ENCODE results near the gene SCNN1G.
"Not testable (repeated sequence)": the region's sequence is repeated elsewhere in the genome, so short reads cannot be mapped to it uniquely, and the experiment has no call there.

The SCNN1G gene, protein sequence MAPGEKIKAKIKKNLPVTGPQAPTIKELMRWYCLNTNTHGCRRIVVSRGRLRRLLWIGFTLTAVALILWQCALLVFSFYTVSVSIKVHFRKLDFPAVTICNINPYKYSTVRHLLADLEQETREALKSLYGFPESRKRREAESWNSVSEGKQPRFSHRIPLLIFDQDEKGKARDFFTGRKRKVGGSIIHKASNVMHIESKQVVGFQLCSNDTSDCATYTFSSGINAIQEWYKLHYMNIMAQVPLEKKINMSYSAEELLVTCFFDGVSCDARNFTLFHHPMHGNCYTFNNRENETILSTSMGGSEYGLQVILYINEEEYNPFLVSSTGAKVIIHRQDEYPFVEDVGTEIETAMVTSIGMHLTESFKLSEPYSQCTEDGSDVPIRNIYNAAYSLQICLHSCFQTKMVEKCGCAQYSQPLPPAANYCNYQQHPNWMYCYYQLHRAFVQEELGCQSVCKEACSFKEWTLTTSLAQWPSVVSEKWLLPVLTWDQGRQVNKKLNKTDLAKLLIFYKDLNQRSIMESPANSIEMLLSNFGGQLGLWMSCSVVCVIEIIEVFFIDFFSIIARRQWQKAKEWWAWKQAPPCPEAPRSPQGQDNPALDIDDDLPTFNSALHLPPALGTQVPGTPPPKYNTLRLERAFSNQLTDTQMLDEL

DNA sequence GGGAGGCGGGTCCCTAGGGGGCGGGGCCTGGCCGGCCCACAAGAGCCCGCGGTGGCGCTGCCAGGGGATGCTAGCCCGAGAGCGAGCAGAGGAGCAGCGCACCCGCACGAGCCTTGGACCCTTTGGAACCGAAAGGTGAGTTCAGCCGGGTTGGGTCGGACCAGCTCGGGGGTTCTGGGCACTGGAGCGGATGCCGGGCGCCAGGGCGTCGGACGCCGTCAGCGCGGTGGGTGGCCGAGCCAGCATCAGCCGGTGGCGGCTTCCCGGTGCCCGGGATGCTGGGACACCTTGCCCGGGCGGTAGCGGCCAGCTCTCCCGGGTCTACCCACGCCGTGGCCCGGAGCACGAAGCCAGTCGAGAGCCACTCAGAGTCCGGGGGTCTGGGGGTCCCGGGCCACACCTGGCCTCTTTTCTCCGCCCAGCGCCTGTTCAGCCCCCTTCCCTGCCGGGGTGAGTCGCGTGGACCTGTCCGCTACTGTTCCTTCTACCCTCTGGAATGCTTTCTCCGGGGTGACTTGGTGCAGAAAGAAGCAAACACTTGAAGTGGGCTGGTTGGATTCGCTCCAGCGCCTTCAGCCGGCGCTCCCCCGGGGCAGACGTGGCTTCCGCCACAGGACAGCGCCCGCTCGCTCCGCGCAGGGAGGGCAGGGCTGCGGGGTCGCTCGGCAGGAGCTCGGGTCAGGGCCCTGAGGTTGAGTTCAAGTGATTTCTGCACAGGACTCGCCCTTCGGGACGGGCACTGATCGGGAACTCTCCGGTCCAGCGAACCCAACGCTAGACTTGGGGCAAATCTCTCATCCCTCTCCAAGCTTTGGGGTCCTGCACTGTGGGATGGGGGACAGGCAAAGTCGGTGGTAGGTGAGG lies at the start of gene SCNN1G:
SCNN1G (plus strand) TSS at position 67 of the 864 bp plus-strand sequence. CDS start 3,527 bp downstream, outside the sequence.
- DNase-seq: no peak

GRCh38 chr16:23132775-23133463 lies 49.6 kb upstream of the SCNN1G start:
- DNase-seq: no peak

- no peak for DNase-seq
Measured at GRCh38 chr16:23134274-23134673, 48.3 kb upstream of the SCNN1G start.

- no peak for DNase-seq
Measured at GRCh38 chr16:23137256-23137655, 45.3 kb upstream of the SCNN1G start.

DNA sequence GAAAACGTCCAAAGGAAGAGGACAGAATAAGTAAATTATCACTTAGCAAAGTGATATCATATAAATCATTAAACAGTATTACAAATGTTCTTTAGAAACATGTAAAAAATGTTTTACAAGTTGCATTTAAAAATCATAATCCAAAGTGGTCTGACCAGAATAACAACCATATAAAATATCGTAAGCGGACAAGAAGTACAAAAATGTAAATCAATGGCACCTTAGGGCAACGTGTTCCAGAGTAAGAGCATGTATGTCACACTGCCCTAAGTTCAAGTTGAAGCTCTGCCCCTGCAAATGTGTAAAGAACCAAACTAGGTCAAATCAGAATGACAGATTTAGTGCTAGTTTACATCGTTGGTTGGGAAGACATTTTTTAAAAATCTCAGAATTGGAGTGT lies 44.7 kb upstream of the SCNN1G start:
- no peak for DNase-seq

DNA sequence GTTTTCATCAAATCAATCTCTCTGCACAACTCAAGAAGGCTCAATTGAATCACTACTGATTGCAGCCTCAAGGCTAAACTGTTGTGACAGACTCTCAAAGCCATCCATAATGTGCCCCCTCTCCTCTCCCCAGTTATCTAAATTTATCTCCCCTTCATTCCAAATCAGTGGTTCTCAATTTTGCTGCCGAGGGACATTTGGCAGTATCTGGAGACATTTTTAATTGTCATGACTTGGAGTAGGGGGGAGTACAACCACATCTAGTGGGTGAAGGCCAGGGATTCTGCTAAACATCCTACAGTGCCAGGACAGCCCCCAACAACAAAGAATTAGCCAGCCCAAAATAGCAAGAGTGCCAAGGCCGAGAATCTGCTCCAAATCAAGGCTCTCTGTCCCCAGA lies 42.4 kb upstream of the SCNN1G start:
- DNase-seq: no peak

DNA sequence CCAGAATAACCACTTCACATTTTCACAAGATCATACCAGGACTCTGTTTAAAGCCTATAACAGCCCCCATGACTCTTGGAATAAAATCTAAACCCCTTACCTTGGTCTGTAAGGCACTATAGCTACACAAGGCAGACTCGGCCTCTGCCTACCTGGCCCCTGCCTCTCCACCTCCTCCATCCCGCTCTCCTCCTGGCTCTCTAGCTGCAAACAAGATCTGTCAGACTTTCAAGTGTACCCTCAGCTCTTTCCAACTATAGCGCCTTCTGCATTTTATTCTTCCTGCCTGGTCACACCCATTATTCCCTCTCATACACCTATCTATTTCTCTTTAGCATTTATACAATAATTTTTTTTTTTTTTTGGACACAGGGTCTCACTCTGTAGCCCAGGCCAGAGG lies 41.5 kb upstream of the SCNN1G start:
- DNase-seq: no peak

DNA sequence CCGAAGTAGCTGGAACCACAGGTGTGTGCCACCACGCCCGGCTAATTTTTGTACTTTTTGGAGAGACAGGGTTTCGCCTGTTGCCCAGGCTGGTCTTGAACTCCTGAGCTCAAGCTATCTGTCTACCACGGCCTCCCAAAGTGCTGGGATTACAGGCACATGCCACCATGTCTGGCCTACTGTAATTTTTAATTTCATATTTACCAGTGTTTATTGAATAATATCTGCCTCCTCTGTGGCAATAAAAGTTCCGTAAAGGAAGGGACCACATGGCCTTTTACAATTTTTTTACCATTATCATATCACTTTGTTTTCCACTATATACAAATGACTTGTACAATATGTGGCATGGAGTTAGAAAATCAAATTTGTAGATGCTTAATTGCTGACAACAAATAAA lies 41.0 kb upstream of the SCNN1G start:
- no peak for DNase-seq

DNA sequence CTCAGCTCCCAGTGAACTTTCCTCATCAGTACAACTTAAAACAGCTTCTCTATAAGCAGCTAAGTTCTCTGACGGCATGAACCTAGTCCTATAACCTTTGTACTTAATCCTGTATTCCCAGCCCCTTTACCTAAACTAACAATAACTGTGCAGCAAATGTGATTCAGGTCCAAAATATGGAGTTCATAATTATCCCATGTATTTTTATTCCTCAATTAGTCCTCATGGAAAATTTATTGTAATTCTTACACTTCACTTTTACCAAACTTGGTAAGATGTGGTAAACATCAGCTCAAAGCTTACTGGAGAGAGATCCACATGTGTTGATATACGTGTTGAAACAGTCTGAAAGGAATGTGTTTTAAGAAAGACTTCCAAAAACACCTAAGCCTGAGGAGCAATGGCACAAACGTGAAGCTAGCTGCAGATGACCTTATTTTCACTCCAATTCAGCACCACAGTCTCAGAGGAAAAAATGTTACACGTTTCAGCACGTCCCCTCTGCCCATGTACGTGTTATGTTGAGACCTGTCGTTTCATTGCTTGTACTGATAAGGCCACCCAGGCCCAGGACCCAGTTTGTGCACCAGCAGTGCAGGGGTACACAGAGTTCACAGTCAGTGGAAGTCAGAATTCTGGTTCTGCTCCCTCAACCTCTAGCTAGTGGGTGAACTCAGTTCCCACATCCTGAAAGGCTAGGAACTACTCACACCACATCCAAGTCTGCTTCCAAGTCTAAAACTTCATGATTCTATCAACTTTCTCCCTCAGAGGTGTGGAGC lies 40.4 kb upstream of the SCNN1G start:
- DNase-seq: no peak

GRCh38 chr16:23143391-23143790 lies 39.2 kb upstream of the SCNN1G start:
- DNase-seq: no peak

- DNase-seq: not testable (repeated sequence)
Measured at GRCh38 chr16:23144393-23144792, 38.2 kb upstream of the SCNN1G start.

DNA sequence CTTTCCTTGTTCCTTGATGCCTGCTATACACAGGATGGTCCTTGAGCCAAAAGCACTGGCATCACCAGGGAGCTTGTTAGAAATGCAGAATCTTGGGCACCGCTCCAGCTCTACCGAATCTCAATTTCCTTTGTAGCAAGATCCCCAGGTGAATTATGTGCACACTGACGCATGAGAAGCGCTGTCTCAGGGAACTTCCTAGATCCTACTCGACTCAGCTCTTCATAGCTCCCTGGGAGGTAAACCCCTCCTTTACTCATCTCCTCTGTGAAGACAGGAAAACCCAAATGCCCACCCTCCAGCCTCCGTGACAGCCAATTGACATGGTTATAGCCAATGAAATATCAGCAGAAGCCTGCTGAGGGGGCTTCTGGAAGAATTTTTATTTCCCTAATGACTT lies 37.4 kb upstream of the SCNN1G start:
- DNase-seq: no peak

DNA sequence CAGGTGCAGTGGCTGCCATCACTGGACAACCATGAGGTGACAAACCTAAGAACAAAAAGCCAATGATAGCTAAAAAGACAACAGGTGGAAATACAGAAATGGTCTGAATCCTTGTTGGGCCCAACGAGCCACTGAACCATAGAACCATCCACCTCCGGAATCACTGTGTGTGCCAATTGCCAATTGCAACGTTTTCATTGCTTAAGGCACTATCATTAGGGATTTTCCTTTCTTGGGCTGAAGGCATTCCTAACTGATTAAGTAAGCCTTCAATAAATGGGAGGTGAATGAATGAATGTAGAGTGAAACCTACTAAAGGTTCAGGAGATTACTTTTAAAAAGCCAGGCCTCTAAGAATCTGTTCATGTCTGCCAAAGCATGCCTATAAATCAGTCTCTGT lies 36.9 kb upstream of the SCNN1G start:
- DNase-seq: no peak

GRCh38 chr16:23146877-23147601 lies 35.5 kb upstream of the SCNN1G start:
- DNase-seq: no peak

- no peak for DNase-seq
Measured at GRCh38 chr16:23147666-23148065, 34.9 kb upstream of the SCNN1G start.

GRCh38 chr16:23148166-23148512 lies 34.4 kb upstream of the SCNN1G start:
- no peak for DNase-seq

DNA sequence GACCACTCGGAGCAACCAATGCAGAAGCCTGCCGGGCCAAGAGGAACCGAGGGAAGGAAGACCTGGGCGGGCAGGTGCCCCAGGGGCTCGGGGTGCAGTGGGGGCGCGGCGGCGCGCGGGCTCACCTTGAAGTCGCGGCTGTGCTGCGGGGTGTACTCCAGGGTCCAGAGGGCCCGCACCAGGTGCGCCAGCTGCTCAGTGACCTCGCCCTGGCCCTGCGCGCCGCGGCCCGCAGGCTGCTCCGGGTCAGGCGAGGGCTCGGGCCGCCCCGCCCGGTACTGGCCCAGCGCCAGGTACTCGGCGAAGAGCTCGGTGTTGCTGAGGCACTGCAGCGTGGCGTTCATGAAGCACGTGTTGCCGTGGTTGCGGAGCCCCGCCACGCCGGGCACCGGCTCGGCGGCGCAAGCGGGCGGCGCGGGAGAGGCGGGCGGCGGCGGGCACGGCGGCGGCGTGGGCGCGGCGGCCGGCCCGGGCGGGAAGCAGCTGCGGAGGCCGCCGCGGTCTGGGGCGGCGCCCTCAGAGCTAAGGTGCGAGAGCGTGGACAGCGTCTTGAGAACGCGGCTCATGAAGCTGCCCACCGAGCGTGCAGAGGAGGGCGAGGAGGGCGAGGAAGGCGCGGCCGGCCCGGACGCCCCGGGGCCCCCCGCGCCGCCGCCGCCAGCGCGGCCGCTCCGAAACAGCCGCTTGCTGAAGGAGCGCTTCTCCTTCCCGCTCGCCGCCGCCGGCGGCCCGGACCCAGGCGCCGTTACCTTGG lies 33.9 kb upstream of the SCNN1G start:
- peak; percentile 26 for DNase-seq

DNA sequence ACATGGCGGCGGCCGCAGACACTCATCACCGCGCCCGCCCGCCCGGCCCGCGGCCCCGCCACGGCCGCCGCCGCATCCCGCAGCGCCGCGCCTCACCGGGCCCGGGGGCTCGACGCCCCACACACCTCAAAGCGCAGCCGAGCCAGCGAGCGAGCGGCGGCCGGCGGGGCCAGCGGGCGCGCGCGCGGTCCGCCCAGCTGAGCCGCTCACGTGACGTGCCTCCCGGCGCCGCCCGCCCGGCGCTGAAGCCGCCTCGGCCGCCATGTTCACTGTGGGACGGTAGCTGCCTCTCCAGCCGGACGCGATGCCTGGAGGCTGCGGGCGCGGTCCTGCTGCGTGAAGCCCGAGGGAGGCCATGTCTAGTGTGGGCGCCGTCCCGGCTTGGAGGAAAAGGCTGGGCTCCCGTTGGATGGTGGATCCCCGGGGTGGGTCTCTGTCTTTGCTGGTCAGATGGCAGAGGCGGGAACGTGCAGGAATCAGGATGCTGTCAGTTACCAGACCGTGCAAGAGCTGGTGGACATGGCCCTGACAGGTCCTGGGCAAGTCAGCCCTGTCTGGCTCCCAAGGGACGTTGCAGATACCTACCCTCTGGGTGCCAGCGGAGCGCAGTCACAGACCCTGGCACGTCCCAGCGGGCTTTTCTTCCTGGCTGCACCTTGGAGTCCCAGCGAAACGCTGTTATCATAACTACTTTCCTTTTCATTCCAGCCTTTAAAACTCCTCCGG lies 33.1 kb upstream of the SCNN1G start, which contains the start of gene USP31:
USP31 (minus strand) TSS at position 186 of the 726 bp plus-strand sequence; CDS start at position 4, 182 bp downstream.
- peak; percentile 91 for DNase-seq

DNA sequence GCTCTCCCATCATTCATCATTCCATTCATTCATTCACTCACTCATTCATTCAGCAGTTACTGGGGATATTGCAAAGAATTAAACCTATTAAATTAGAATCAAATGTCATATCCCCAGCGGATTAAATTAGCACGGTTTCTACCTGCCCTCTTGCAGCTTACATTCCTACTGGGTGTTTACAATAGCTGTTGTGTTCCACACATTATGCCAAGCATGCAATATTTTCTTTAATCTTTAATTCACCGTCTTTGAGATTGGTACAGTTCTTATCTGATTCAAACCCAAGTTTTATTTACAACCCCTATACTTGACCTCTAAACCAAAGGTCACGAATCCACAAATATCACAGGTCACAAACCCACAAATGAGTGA lies 32.6 kb upstream of the SCNN1G start:
- DNase-seq: no peak
